Mesendoderm (in vitro differentiated cells): ENCODE measurements around the gene ZNF180.
"Not testable (repeated sequence)": the region's sequence is repeated elsewhere in the genome, so short reads cannot be mapped to it uniquely, and the experiment has no call there.

Experiments used
- DNase-seq: peaks from one replicate; pipeline ENCODE4 v3.0.0; 2013
- H2AK5ac ChIP-seq: 2 replicates; pipeline ENCODE4 v1.6.1; 2013; ENCODE audit warnings: low read length, inconsistent platforms
- H2BK120ac ChIP-seq: 2 replicates; pipeline ENCODE4 v1.6.1; 2013; ENCODE audit warnings: low read depth, mild to moderate bottlenecking, low read length, moderate library complexity, mixed read lengths
- H2BK15ac ChIP-seq: replicated peaks from 2 replicates; pipeline ENCODE4 v1.6.1; 2013; ENCODE audit warnings: low read depth, mild to moderate bottlenecking, moderate library complexity
- H2BK5ac ChIP-seq: 2 replicates; pipeline ENCODE4 v1.6.1; 2013; ENCODE audit warnings: low read length, inconsistent platforms
- H3K18ac ChIP-seq: 2 replicates; pipeline ENCODE4 v1.6.1; 2013; ENCODE audit warnings: mild to moderate bottlenecking, low read length, mixed read lengths
- H3K23ac ChIP-seq: one replicate; pipeline ENCODE4 v1.6.1; 2013; ENCODE audit warnings: low read length
- H3K27ac ChIP-seq: 2 replicates; pipeline ENCODE4 v1.5.1; 2013; ENCODE audit warnings: low read depth, mild to moderate bottlenecking, inconsistent platforms, low read length, moderate library complexity
- H3K27me3 ChIP-seq: 2 replicates; pipeline ENCODE4 v1.6.1; 2013; ENCODE audit warnings: low read length, control low read depth, mild to moderate bottlenecking, inconsistent platforms; ENCODE audit not compliant: insufficient read depth, poor library complexity
- H3K36me3 ChIP-seq: 2 replicates; pipeline ENCODE4 v1.6.1; 2013; ENCODE audit warnings: low read length, inconsistent platforms; ENCODE audit not compliant: control insufficient read depth, insufficient read depth
- H3K4ac ChIP-seq: one replicate; pipeline ENCODE4 v1.6.1; 2013; ENCODE audit warnings: low read depth, mild to moderate bottlenecking, low read length, moderate library complexity
- H3K4me1 ChIP-seq: 2 replicates; pipeline ENCODE4 v1.6.1; 2013; ENCODE audit warnings: low read depth, low read length, inconsistent platforms; ENCODE audit not compliant: control insufficient read depth
- H3K4me2 ChIP-seq: 2 replicates; pipeline ENCODE4 v1.6.1; 2013; ENCODE audit warnings: low read length
- H3K4me3 ChIP-seq: 2 replicates; pipeline ENCODE4 v1.5.1; 2013; ENCODE audit warnings: mild to moderate bottlenecking, low read length
- H3K56ac ChIP-seq: one replicate; pipeline ENCODE4 v1.6.1; 2013; ENCODE audit warnings: low read length
- H3K79me1 ChIP-seq: 2 replicates; pipeline ENCODE4 v1.6.1; 2013; ENCODE audit warnings: low read length, inconsistent platforms
- H3K79me2 ChIP-seq: 2 replicates; pipeline ENCODE4 v1.6.1; 2013; ENCODE audit warnings: mild to moderate bottlenecking, low read length; ENCODE audit not compliant: control insufficient read depth, insufficient read depth
- H3K9ac ChIP-seq: 2 replicates; pipeline ENCODE4 v1.6.1; 2013; ENCODE audit warnings: low read length, inconsistent platforms
- H4K5ac ChIP-seq: one replicate; pipeline ENCODE4 v1.6.1; 2013; ENCODE audit warnings: low read length
- H4K8ac ChIP-seq: one replicate; pipeline ENCODE4 v1.6.1; 2013; ENCODE audit warnings: low read depth, mild to moderate bottlenecking, control low read depth, low read length, moderate library complexity
- WGBS: extraction: QIAGEN DNeasy Blood & Tissue Kit; methylation state at CpG from one replicate; pipeline ENCODE4 v1.1.7; 2013; ENCODE audit warnings: low lambda C conversion rate, missing lambda C conversion rate; ENCODE audit not compliant: insufficient coverage; ENCODE audit errors: extremely low coverage; 5-methylcytosine and 5-hydroxymethylcytosine counted together

ZNF180 gene

GRCh38 chr19:44476559-44477408 lies 23.5 kb downstream of the ZNF180 start:
- peak overlapping the region; percentile 14 for H3K4me3 ChIP-seq
- no peaks in the 10 kb centered on the region for H3K79me1 ChIP-seq
- H4K5ac ChIP-seq, result no peak overlapping the region
- H3K4me2 ChIP-seq, result no peak overlapping the region
- no peaks in the 10 kb centered on the region for H3K27me3 ChIP-seq
- H2BK5ac ChIP-seq, result no peak overlapping the region
- no peak overlapping the region for H3K23ac ChIP-seq
- H3K56ac ChIP-seq, result no peak overlapping the region
- H3K4ac ChIP-seq, result no peak overlapping the region
- H3K27ac ChIP-seq, result no peak overlapping the region
- H2BK15ac ChIP-seq, result no peak overlapping the region
- WGBS, result no CpG with 5 or more reads among the region's 7 CpGs
- H3K79me2 ChIP-seq, result no peaks in the 10 kb centered on the region
- DNase-seq, result peak; percentile 55
- no peak overlapping the region for H2AK5ac ChIP-seq
- H4K8ac ChIP-seq, result no peak overlapping the region
- H3K4me1 ChIP-seq, result no peaks in the 10 kb centered on the region
- H3K36me3 ChIP-seq, result peaks cover 10% of the 10 kb centered on the region
- no peak overlapping the region for H2BK120ac ChIP-seq
- H3K9ac ChIP-seq, result no peak overlapping the region
- no peak overlapping the region for H3K18ac ChIP-seq

- not testable (repeated sequence) for H3K27ac ChIP-seq, DNase-seq, H3K23ac ChIP-seq, H3K4ac ChIP-seq, H3K56ac ChIP-seq, H3K9ac ChIP-seq, H3K4me2 ChIP-seq, H2AK5ac ChIP-seq, H2BK5ac ChIP-seq, H3K36me3 ChIP-seq, H3K4me1 ChIP-seq, H4K5ac ChIP-seq, H2BK120ac ChIP-seq, H3K79me2 ChIP-seq, H3K4me3 ChIP-seq, H3K18ac ChIP-seq, H3K79me1 ChIP-seq, H3K27me3 ChIP-seq, H4K8ac ChIP-seq, H2BK15ac ChIP-seq
- WGBS, result no CpG with 5 or more reads among the region's 5 CpGs
Observed at GRCh38 chr19:44468730-44469129, 31.6 kb downstream of the ZNF180 start.

GRCh38 chr19:44462600-44463286 lies 37.6 kb downstream of the ZNF180 start:
- DNase-seq, H3K4ac ChIP-seq, H3K27ac ChIP-seq, H4K8ac ChIP-seq, H3K4me1 ChIP-seq, H3K27me3 ChIP-seq, H2AK5ac ChIP-seq, H3K36me3 ChIP-seq, H3K56ac ChIP-seq, H3K18ac ChIP-seq, H3K23ac ChIP-seq, H3K79me2 ChIP-seq, H4K5ac ChIP-seq, H2BK15ac ChIP-seq, H3K9ac ChIP-seq, H3K4me2 ChIP-seq, H3K4me3 ChIP-seq, H2BK5ac ChIP-seq, H2BK120ac ChIP-seq, H3K79me1 ChIP-seq: not testable (repeated sequence)
- WGBS, result no CpG with 5 or more reads among the region's 3 CpGs

- WGBS, result no CpG with 5 or more reads among the region's 13 CpGs
- not testable (repeated sequence) for DNase-seq, H3K4me2 ChIP-seq
Observed at GRCh38 chr19:44456016-44456415, 44.3 kb downstream of the ZNF180 start.

GRCh38 chr19:44455100-44455499 lies 45.2 kb downstream of the ZNF180 start:
- no peak overlapping the region for H3K27ac ChIP-seq
- no peak for DNase-seq
- no peak overlapping the region for H3K23ac ChIP-seq
- H3K36me3 ChIP-seq, result no peaks in the 10 kb centered on the region
- H2AK5ac ChIP-seq, result no peak overlapping the region
- no peaks in the 10 kb centered on the region for H3K79me2 ChIP-seq
- H4K5ac ChIP-seq, result no peak overlapping the region
- H3K4ac ChIP-seq, result no peak overlapping the region
- no peaks in the 10 kb centered on the region for H3K79me1 ChIP-seq
- no peak overlapping the region for H2BK5ac ChIP-seq
- no peak overlapping the region for H3K4me2 ChIP-seq
- no CpG with 5 or more reads among the region's 4 CpGs for WGBS
- no peak overlapping the region for H2BK15ac ChIP-seq
- H3K9ac ChIP-seq, result no peak overlapping the region
- no peaks in the 10 kb centered on the region for H3K27me3 ChIP-seq
- no peak overlapping the region for H3K4me3 ChIP-seq
- H3K18ac ChIP-seq, result no peak overlapping the region
- H3K4me1 ChIP-seq, result no peaks in the 10 kb centered on the region
- H2BK120ac ChIP-seq, result no peak overlapping the region
- no peak overlapping the region for H3K56ac ChIP-seq
- H4K8ac ChIP-seq, result no peak overlapping the region

More at GRCh38 chr19:44456016-44456415, 44.3 kb downstream of the ZNF180 start:
- not testable (repeated sequence) for H3K36me3 ChIP-seq, H3K79me2 ChIP-seq, H3K4me1 ChIP-seq, H3K27ac ChIP-seq, H3K27me3 ChIP-seq, H3K9ac ChIP-seq, H2BK5ac ChIP-seq, H3K4ac ChIP-seq, H3K23ac ChIP-seq, H2AK5ac ChIP-seq, H3K18ac ChIP-seq, H3K79me1 ChIP-seq, H4K5ac ChIP-seq, H3K4me3 ChIP-seq, H2BK15ac ChIP-seq, H4K8ac ChIP-seq, H2BK120ac ChIP-seq, H3K56ac ChIP-seq
